Cardiac muscle cell (in vitro differentiated cells and primary cell): ENCODE data around the gene ZNF217. TPM values are rescaled to one million over a fixed set of nuclear protein-coding genes. Genes with fewer than 3 reads are reported as not detected.
"Not testable (repeated sequence)": the region's sequence is repeated elsewhere in the genome, so short reads cannot be mapped to it uniquely, and the experiment has no call there.

ENCODE experiments used
- DNase-seq, 2 donors: peaks; one replicate each; pipeline versions ENCODE4 v3.0.0 to v3.0.0-alpha.2; 2010 to 2017; ENCODE audit warnings: low read depth in 1 of 2, low spot score in 1 of 2
- H3K27ac ChIP-seq: fragments of 200-600 bp; sonication (generic); 2 replicates; pipeline ENCODE4 v1.5.1; 2016
- H3K27me3 ChIP-seq: fragments of 200-600 bp; sonication (generic); 2 replicates; pipeline ENCODE4 v1.6.0; 2016; ENCODE audit warnings: control low read depth
- H3K36me3 ChIP-seq: fragments of 200-600 bp; sonication (generic); 2 replicates; pipeline ENCODE4 v1.5.1; 2016; ENCODE audit warnings: control low read depth
- H3K4me1 ChIP-seq: fragments of 200-600 bp; sonication (generic); 2 replicates; pipeline ENCODE4 v1.8.1; 2017; ENCODE audit warnings: low read depth, mild to moderate bottlenecking, mixed run types
- H3K4me3 ChIP-seq: fragments of 200-600 bp; sonication (generic); 2 replicates; pipeline ENCODE4 v1.5.1; 2016; ENCODE audit warnings: mild to moderate bottlenecking
- H3K9me3 ChIP-seq: fragments of 200-600 bp; sonication (generic); 2 replicates; pipeline ENCODE4 v1.5.1; 2017; ENCODE audit warnings: low read depth, mild to moderate bottlenecking, control low read depth
- CTCF ChIP-seq: IDR thresholded peaks from 2 replicates; pipeline ENCODE4 v1.5.1; 2012; ENCODE audit warnings: low read depth, mild to moderate bottlenecking, low read length
- polyA plus RNA-seq: library from polyadenylated mRNA; unstranded; fragments of >200 nt; fragmentation: Nextera tagmentation; extraction: Ambion mirVana; gene quantifications from 2 replicates; pipeline ENCODE4 v1.2.1, GENCODE V29; 2016
- total RNA-seq: library from RNA; depleted of rRNA; stranded (reverse); fragments of >200 nt; gene quantifications from 2 replicates; pipeline ENCODE4 v1.2.3, GENCODE V29; 2016

The ZNF217 gene
- total and polyA plus RNA-seq, 2 experiments from 2014 or later, result 6.1 to 26.3 TPM

- DNase-seq, result no peak
- no peaks in the 10 kb centered on the region for H3K4me1 ChIP-seq
- no peak overlapping the region for H3K4me3 ChIP-seq
Observed at GRCh38 chr20:53561505-53561904, 32.1 kb downstream of the ZNF217 start.

GRCh38 chr20:53559816-53560215, 33.8 kb downstream of the ZNF217 start:
- TF ChIP-seq CTCF, result no peak
- peak in 1 of 2 donors; percentile 61 for DNase-seq
- H3K4me3 ChIP-seq, result no peak overlapping the region
- no peak overlapping the region for H3K27ac ChIP-seq
- H3K9me3 ChIP-seq, result no peaks in the 10 kb centered on the region
- H3K4me1 ChIP-seq, result no peaks in the 10 kb centered on the region
- no peaks in the 10 kb centered on the region for H3K36me3 ChIP-seq
- H3K27me3 ChIP-seq, result no peaks in the 10 kb centered on the region

More at GRCh38 chr20:53561505-53561904, 32.1 kb downstream of the ZNF217 start:
- Histone ChIP-seq H3K9me3 (no peaks in the 10 kb centered on the region), H3K36me3 (peaks cover 5% of the 10 kb centered on the region), H3K27ac (no peak overlapping the region), H3K27me3 (no peaks in the 10 kb centered on the region)
- no peak for TF ChIP-seq CTCF

GRCh38 chr20:53557130-53557529, 36.5 kb downstream of the ZNF217 start:
- Histone ChIP-seq H3K36me3 (no peaks in the 10 kb centered on the region), H3K4me1 (no peaks in the 10 kb centered on the region), H3K4me3 (no peak overlapping the region), H3K9me3 (no peaks in the 10 kb centered on the region), H3K27me3 (no peaks in the 10 kb centered on the region), H3K27ac (no peak overlapping the region)
- DNase-seq, result no peak
- no peak for TF ChIP-seq CTCF

GRCh38 chr20:53556267-53556897, 37.3 kb downstream of the ZNF217 start:
- H3K36me3 ChIP-seq, result no peaks in the 10 kb centered on the region
- TF ChIP-seq CTCF, result no peak
- H3K4me1 ChIP-seq, result no peaks in the 10 kb centered on the region
- no peak overlapping the region for H3K4me3 ChIP-seq
- H3K9me3 ChIP-seq, result no peaks in the 10 kb centered on the region
- no peaks in the 10 kb centered on the region for H3K27me3 ChIP-seq
- H3K27ac ChIP-seq, result no peak overlapping the region
- no peak for DNase-seq

DNA sequence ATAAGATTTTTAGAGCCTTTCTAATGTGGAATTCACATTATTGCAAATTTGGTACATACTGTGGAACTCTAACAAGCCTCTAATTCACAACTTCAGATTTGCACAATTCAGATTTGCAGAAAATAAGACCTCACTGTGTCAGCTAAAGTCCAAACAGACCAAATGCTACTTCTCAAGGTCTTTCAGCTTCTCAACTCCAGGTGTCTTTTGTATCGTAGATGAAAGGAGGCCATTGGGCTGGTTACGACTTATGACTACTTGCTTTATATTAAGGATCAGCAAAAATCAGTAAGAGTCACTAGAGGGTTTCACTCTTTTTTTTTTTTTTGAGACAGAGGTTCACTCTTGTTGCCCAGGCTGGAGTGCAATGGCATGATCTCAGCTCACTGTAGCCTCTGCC, 37.8 kb downstream of the ZNF217 start:
- Histone ChIP-seq H3K4me1 (no peaks in the 10 kb centered on the region), H3K27me3 (no peaks in the 10 kb centered on the region), H3K36me3 (no peaks in the 10 kb centered on the region), H3K9me3 (no peaks in the 10 kb centered on the region), H3K4me3 (no peak overlapping the region), H3K27ac (no peak overlapping the region)
- no peak for DNase-seq
- TF ChIP-seq CTCF, result no peak

DNA sequence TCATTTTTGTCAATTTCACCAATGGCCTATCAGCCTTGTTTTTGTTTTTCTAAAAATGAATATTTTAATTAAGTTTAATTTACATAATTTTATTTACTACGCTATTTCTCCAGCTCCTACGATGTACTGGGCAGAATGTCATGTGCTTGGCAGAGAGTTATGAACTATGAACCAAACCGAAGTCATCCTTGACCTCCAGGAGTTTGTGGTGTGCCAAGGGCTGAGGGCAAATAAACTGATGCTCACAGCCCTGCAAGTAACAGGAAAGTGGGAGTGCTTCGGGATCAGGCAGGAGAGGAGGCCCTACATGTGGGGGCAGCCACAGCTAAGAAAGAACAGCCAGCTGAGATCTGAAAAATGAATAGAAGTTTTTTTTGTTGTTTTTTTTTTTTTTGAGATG, 38.6 kb downstream of the ZNF217 start:
- no peak overlapping the region for H3K4me3 ChIP-seq
- no peaks in the 10 kb centered on the region for H3K9me3 ChIP-seq
- H3K4me1 ChIP-seq, result no peaks in the 10 kb centered on the region
- TF ChIP-seq CTCF, result no peak
- H3K27me3 ChIP-seq, result no peaks in the 10 kb centered on the region
- H3K27ac ChIP-seq, result no peak overlapping the region
- no peaks in the 10 kb centered on the region for H3K36me3 ChIP-seq
- DNase-seq, result no peak

DNA sequence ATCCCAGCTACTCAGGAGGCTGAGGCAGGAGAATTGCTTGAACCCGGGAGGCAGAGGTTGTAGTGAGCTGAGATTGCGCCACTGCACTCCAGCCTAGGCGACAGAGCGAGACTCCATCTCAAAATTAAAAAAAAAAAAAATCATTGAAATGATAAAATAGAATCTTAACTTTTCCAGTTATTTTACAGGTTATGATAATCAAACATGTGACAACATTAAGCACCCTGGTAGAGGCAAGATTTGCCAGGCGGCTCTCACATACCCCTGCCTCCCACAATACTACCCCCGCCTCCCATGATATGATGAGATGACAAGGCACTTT, 41.1 kb downstream of the ZNF217 start:
- not testable (repeated sequence) for DNase-seq, H3K36me3 ChIP-seq, H3K4me1 ChIP-seq

DNA sequence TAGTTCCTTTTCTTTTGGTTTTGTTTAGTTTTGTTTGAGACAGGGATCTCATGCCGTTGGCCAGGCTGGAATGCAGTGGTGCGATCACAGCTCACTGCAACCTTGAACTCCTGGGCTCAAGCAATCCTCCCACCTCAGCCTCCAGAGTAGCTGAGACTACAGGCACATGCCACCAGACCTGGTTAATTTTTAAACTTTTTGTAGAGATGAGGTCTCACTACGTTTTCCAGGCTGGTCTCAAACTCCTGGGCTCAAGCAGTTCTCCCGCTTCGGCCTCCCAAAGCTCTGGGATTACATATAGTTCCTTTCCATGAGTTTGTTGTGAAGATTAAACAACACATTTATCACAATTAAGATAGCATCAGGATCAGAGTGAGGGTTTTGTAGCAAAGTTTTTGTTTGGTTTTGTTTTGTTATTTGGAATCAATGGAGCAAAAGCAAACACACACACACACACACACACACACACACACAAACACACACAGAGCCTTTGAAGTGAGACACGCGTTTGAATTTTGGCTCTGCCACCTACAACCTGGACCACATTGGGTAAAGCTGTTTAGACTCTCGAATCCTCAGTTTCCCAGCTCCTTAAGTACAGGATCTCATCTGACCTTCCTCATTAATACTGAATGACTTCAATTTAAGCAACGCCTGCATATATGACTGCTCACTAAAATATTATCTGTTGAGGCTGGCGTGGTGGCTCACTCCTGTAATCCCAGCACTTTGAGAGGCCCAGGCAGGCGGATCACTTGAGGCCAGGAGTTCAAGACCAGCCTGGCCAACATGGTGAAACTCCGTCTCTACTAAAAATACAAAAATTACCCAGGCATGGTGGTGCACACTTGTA, 41.7 kb downstream of the ZNF217 start:
- DNase-seq, H3K27me3 ChIP-seq: not testable (repeated sequence)

More for the DNA sequence above, 41.1 kb downstream of the ZNF217 start:
- not testable (repeated sequence) for H3K9me3 ChIP-seq, H3K27ac ChIP-seq, H3K27me3 ChIP-seq, H3K4me3 ChIP-seq

More for the DNA sequence above, 41.7 kb downstream of the ZNF217 start:
- H3K4me3 ChIP-seq, H3K4me1 ChIP-seq, H3K36me3 ChIP-seq, H3K9me3 ChIP-seq, H3K27ac ChIP-seq: not testable (repeated sequence)
